GM12801 (cell line): ENCODE measurements around the gene GMPPB.

Experiments used
- CTCF ChIP-seq: IDR thresholded peaks from one replicate; pipeline ENCODE4 v1.5.1; 2011; ENCODE audit warnings: control low read depth; ENCODE audit not compliant: insufficient read length; ENCODE audit errors: extremely low read depth

GMPPB gene

GRCh38 chr3:49716169-49716568 is 7.6 kb downstream of the GMPPB start:
- TF ChIP-seq CTCF, result no peak

- TF ChIP-seq CTCF, result no peak
Measured at GRCh38 chr3:49715611-49716121, 8.1 kb downstream of the GMPPB start.

- TF ChIP-seq CTCF, result no peak
Measured at GRCh38 chr3:49714728-49715550, 8.8 kb downstream of the GMPPB start.

- TF ChIP-seq CTCF, result no peak
Measured at GRCh38 chr3:49713336-49714105, 10.2 kb downstream of the GMPPB start.

- no peak for TF ChIP-seq CTCF
Measured at GRCh38 chr3:49712631-49713317, 11.0 kb downstream of the GMPPB start.

- no peak for TF ChIP-seq CTCF
Measured at GRCh38 chr3:49712166-49712565, 11.6 kb downstream of the GMPPB start.

- TF ChIP-seq CTCF, result no peak
Measured at GRCh38 chr3:49711489-49711888, 12.3 kb downstream of the GMPPB start.
